Vagina (tissue), 2 donors: ENCODE data around the gene SYS1.

Experiments used
- POLR2A ChIP-seq, 2 donors: fragments of 450-650 bp; IDR thresholded peaks; one replicate each; pipeline ENCODE4 v1.6.1; 2017; ENCODE audit warnings: antibody characterized with exemption in 2 of 2, mild to moderate bottlenecking in 2 of 2, moderate library complexity in 2 of 2
- POLR2AphosphoS5 ChIP-seq, 2 donors: sonication (generic); formaldehyde crosslinking; IDR thresholded peaks; one replicate each; pipeline ENCODE4 v1.9.0; 2017; ENCODE audit warnings: antibody characterized with exemption in 2 of 2, mild to moderate bottlenecking in 2 of 2, low read depth in 1 of 2; ENCODE audit not compliant: insufficient read depth in 1 of 2

GRCh38 chr20:45370571-45371160 lies 7.7 kb downstream of the SYS1 start:
- TF ChIP-seq POLR2A (IDR thresholded peaks at IDR 0.05) (no peak), POLR2AphosphoS5 (IDR thresholded peaks at IDR 0.05; ENCODE audit: insufficient read depth in 1 of 2, low read depth in 1 of 2) (no peak)
